HG03571 (cell line): ENCODE measurements around the gene ALDH3B1.

ENCODE experiments used
- ATAC-seq: cut with Tn5 transposase; IDR thresholded peaks from one replicate; pipeline ENCODE4 v1.9.1; 2021; ENCODE audit not compliant: unreplicated experiment

The ALDH3B1 gene

GRCh38 chr11:68013611-68014156 lies 3.6 kb downstream of the ALDH3B1 start:
- ATAC-seq: no peak

GRCh38 chr11:68014157-68014946 lies 4.2 kb downstream of the ALDH3B1 start:
- no peak for ATAC-seq

- no peak for ATAC-seq
Measured at GRCh38 chr11:68014947-68015447, 4.9 kb downstream of the ALDH3B1 start.

GRCh38 chr11:68015467-68015866 lies 5.3 kb downstream of the ALDH3B1 start:
- no peak for ATAC-seq

GRCh38 chr11:68016161-68016903 lies 6.2 kb downstream of the ALDH3B1 start:
- no peak for ATAC-seq

- no peak for ATAC-seq
Measured at GRCh38 chr11:68016904-68017817, 7.0 kb downstream of the ALDH3B1 start.

GRCh38 chr11:68017980-68018729 lies 8.0 kb downstream of the ALDH3B1 start:
- ATAC-seq: no peak

- ATAC-seq: no peak
Measured at GRCh38 chr11:68018730-68019190, 8.6 kb downstream of the ALDH3B1 start.

GRCh38 chr11:68019486-68019885 lies 9.4 kb downstream of the ALDH3B1 start:
- ATAC-seq: no peak

GRCh38 chr11:68020575-68020974 lies 10.4 kb downstream of the ALDH3B1 start:
- no peak for ATAC-seq

GRCh38 chr11:68021167-68021787 lies 11.2 kb downstream of the ALDH3B1 start:
- ATAC-seq: no peak

- no peak for ATAC-seq
Measured at GRCh38 chr11:68022531-68022930, 12.4 kb downstream of the ALDH3B1 start.

- no peak for ATAC-seq
Measured at GRCh38 chr11:68024508-68024907, 14.4 kb downstream of the ALDH3B1 start.

GRCh38 chr11:68025047-68025446 lies 14.9 kb downstream of the ALDH3B1 start:
- ATAC-seq: no peak

- no peak for ATAC-seq
Measured at GRCh38 chr11:68026391-68027105, 16.4 kb downstream of the ALDH3B1 start.

GRCh38 chr11:68027667-68028066 lies 17.5 kb downstream of the ALDH3B1 start:
- ATAC-seq: no peak

GRCh38 chr11:68028802-68029545 lies 18.8 kb downstream of the ALDH3B1 start:
- ATAC-seq: no peak
